Stimulated activated memory B cell treated with anti-CD40 and anti-IgM and Interleukin-4, amounts not matched to agents 10 μg/mL and 1 μg/mL and 100 μg/mL, for 72 hours (primary cell): ENCODE measurements around the gene HSD17B2.
"Not testable (repeated sequence)": the region's sequence is repeated elsewhere in the genome, so short reads cannot be mapped to it uniquely, and the experiment has no call there.

Experiments
- ATAC-seq: fragments of 150-1000 bp; cut with Tn5 transposase; 2 replicates; pipeline ENCODE4 v1.10.0; 2021
- H3K27ac Mint-ChIP-seq: one replicate; pipeline ENCODE4 v1.8.0; 2022; ENCODE audit warnings: mild to moderate bottlenecking, mixed read lengths
- H3K27me3 Mint-ChIP-seq: one replicate; pipeline ENCODE4 v1.8.0; 2022; ENCODE audit warnings: mixed read lengths
- H3K36me3 Mint-ChIP-seq: one replicate; pipeline ENCODE4 v1.8.0; 2022; ENCODE audit warnings: mixed read lengths
- H3K4me1 Mint-ChIP-seq: one replicate; pipeline ENCODE4 v1.8.0; 2022; ENCODE audit warnings: mixed read lengths
- H3K4me3 Mint-ChIP-seq: one replicate; pipeline ENCODE4 v1.8.0; 2022; ENCODE audit warnings: mild to moderate bottlenecking, moderate library complexity, mixed read lengths
- H3K9me3 Mint-ChIP-seq: one replicate; pipeline ENCODE4 v1.8.0; 2022; ENCODE audit warnings: mixed read lengths

The HSD17B2 gene

GRCh38 chr16:82139286-82139571, 104.2 kb downstream of the HSD17B2 start:
- not testable (repeated sequence) for H3K4me1 Mint-ChIP-seq, H3K9me3 Mint-ChIP-seq, H3K27ac Mint-ChIP-seq, ATAC-seq, H3K27me3 Mint-ChIP-seq
- peaks cover 38% of the 10 kb centered on the region for H3K36me3 Mint-ChIP-seq
- H3K4me3 Mint-ChIP-seq = peak overlapping the region; percentile 38

DNA sequence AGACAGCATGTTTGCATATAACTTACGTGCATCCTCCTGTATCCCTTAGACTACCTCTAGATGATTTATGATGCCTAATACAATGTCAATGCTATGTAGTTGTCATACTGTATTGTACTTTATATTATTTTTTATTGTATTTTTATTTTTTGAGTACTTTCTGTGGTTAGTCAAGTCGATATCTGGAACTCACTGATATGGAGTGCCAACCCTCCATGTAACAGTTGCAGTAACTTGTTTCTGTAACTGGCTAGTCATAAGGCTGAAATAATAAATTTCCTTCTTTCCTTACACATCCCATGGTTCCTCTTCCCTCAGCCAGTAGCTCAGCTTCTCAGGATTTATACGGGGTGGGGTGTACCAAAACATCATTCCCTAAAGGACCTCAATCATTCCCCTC, 111.5 kb downstream of the HSD17B2 start:
- H3K27me3 Mint-ChIP-seq = no peaks in the 10 kb centered on the region
- H3K4me3 Mint-ChIP-seq = no peak overlapping the region
- H3K27ac Mint-ChIP-seq = no peak overlapping the region
- ATAC-seq = no peak
- H3K36me3 Mint-ChIP-seq = peaks cover 48% of the 10 kb centered on the region
- peaks cover 2% of the 10 kb centered on the region for H3K9me3 Mint-ChIP-seq
- H3K4me1 Mint-ChIP-seq = no peaks in the 10 kb centered on the region

DNA sequence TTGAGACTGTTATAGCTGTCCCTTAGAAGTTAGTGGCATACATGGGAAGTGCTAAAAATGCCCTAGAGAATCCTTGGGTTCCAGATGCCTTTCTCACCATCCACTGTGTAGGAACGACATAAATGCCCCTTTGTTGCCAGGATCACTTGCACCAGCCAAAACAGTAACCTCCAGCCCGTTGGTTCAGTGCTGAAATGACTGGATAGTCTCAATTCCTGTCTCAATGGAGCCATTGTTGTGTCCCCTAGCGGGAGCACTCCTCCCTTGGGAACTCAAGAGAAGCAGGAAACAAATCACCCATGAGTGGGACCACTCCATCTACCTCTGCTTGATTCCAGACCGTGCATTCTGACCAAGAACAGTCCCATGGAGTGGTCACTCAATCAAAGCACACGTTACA, 111.9 kb downstream of the HSD17B2 start:
- Mint-ChIP-seq H3K9me3 (no peaks in the 10 kb centered on the region), H3K27me3 (no peaks in the 10 kb centered on the region), H3K4me3 (no peak overlapping the region), H3K27ac (no peak overlapping the region), H3K36me3 (peaks cover 44% of the 10 kb centered on the region), H3K4me1 (no peaks in the 10 kb centered on the region)
- no peak for ATAC-seq

GRCh38 chr16:82147546-82147945, 112.5 kb downstream of the HSD17B2 start:
- peaks cover 43% of the 10 kb centered on the region for H3K36me3 Mint-ChIP-seq
- no peaks in the 10 kb centered on the region for H3K9me3 Mint-ChIP-seq
- no peaks in the 10 kb centered on the region for H3K27me3 Mint-ChIP-seq
- H3K4me3 Mint-ChIP-seq = no peak overlapping the region
- no peaks in the 10 kb centered on the region for H3K4me1 Mint-ChIP-seq
- ATAC-seq = no peak
- no peak overlapping the region for H3K27ac Mint-ChIP-seq
